ENCODE measurements around the gene THAP4. TPM values are rescaled to one million over a fixed set of nuclear protein-coding genes. Genes with fewer than 3 reads are reported as not detected.

Gene THAP4
- total and polyA plus RNA-seq, 2 of the 13 experiments (the other 11 are each of a cell fraction or from before 2014, with no cell fraction given): 59.7 to 75.7 TPM

GRCh38 chr2:241546771-241547498 lies 90.0 kb downstream of the THAP4 start (continued):
- TF ChIP-seq ZNF333 (CRISPR knock-in tag; IDR thresholded peaks at IDR 0.05; ENCODE audit: borderline replicate concordance) (no peak), ZNF432 (CRISPR knock-in tag; IDR thresholded peaks at IDR 0.05; ENCODE audit: borderline replicate concordance) (no peak), ZNF781 (CRISPR knock-in tag; IDR thresholded peaks at IDR 0.05; ENCODE audit: borderline replicate concordance, not compliant biosample characterization) (peak; percentile 14), CBX2 (IDR thresholded peaks at IDR 0.05; ENCODE audit: low read depth, low read length) (no peak), CBX2 (CRISPR knock-in tag; IDR thresholded peaks at IDR 0.05; ENCODE audit: low read depth) (no peak), ZNF550 (CRISPR knock-in tag; IDR thresholded peaks at IDR 0.05; ENCODE audit: borderline replicate concordance) (no peak), RFX3 (CRISPR knock-in tag; IDR thresholded peaks at IDR 0.05) (no peak), ISL2 (CRISPR knock-in tag; IDR thresholded peaks at IDR 0.05) (no peak), ARNT2 (CRISPR knock-in tag; IDR thresholded peaks at IDR 0.05; ENCODE audit: low read depth) (peak; percentile 68; the same call in 1 of the 2 replicates), ATF7-NPFF (CRISPR knock-in tag; IDR thresholded peaks at IDR 0.05; ENCODE audit: low read depth) (0 out of 2 replicates have a peak, but pooled peaks have one; percentile 40), ATF2 (CRISPR knock-in tag; IDR thresholded peaks at IDR 0.05) (peak; percentile 82), ZNF234 (CRISPR knock-in tag; conservative IDR thresholded peaks at IDR 0.05) (no peak), ZNF775 (CRISPR knock-in tag; IDR thresholded peaks at IDR 0.05; ENCODE audit: borderline replicate concordance) (no peak), ZNF232 (CRISPR knock-in tag; IDR thresholded peaks at IDR 0.05; ENCODE audit: borderline replicate concordance) (0 out of 2 replicates have a peak, but pooled peaks have one; percentile 22), ZNF556 (CRISPR knock-in tag; IDR thresholded peaks at IDR 0.05; ENCODE audit: borderline replicate concordance) (no peak), ZNF563 (CRISPR knock-in tag; IDR thresholded peaks at IDR 0.05) (peak; percentile 46; the same call in 1 of the 2 replicates), POGK (CRISPR knock-in tag; conservative IDR thresholded peaks at IDR 0.05) (peak; percentile 55; the same call in 1 of the 2 replicates), HNF4A (CRISPR knock-in tag; IDR thresholded peaks at IDR 0.05) (no peak; the same call in 1 of the 2 replicates), FUBP1 (CRISPR knock-in tag; IDR thresholded peaks at IDR 0.05; ENCODE audit: borderline replicate concordance) (no peak), ZNF800 (CRISPR knock-in tag; IDR thresholded peaks at IDR 0.05) (0 out of 2 replicates have a peak, but pooled peaks have one; percentile 39), ZNF253 (CRISPR knock-in tag; IDR thresholded peaks at IDR 0.05; ENCODE audit: borderline replicate concordance) (no peak), MXI1 (IDR thresholded peaks at IDR 0.05; ENCODE audit: borderline replicate concordance, low read depth, low read length) (peak; percentile 39; the same call in 2 of the 3 replicates)
